WTC11 (cell line): ENCODE data around the gene LAMTOR4. TPM values are rescaled to one million over a fixed set of nuclear protein-coding genes. Genes with fewer than 3 reads are reported as not detected.

Experiments used
- ATAC-seq: fragments of 200-7000 bp; cut with Tn5 transposase; 2 replicates; pipeline ENCODE4 v1.10.0; 2021; ENCODE audit warnings: mild to moderate bottlenecking, moderate library complexity
- CTCF ChIA-PET: fragments of 300-600 bp; sonication (Branson Sonifier 250); formaldehyde crosslinking; loops from one replicate; lab custom pipeline; 2021; ENCODE audit warnings: antibody characterized with exemption; lab: Charles Lee
- POLR2A ChIA-PET: fragments of 350-600 bp; sonication (Branson Sonifier 250); formaldehyde crosslinking; loops from one replicate; lab custom pipeline; 2021; ENCODE audit warnings: antibody characterized with exemption; lab: Charles Lee
- DNase-seq: peaks from one replicate; pipeline ENCODE4 v3.0.0; 2021; ENCODE audit warnings: low spot score
- H3K27ac Mint-ChIP-seq: 2 replicates; pipeline ENCODE4 v1.8.0; 2021; ENCODE audit warnings: mixed read lengths
- H3K27me3 Mint-ChIP-seq: 2 replicates; pipeline ENCODE4 v1.8.0; 2021; ENCODE audit warnings: low read depth, mild to moderate bottlenecking, moderate library complexity, mixed read lengths
- H3K36me3 Mint-ChIP-seq: 2 replicates; pipeline ENCODE4 v1.8.0; 2021; ENCODE audit warnings: mixed read lengths
- H3K4me1 Mint-ChIP-seq: 2 replicates; pipeline ENCODE4 v1.8.0; 2022; ENCODE audit warnings: mixed read lengths
- H3K4me3 Mint-ChIP-seq: 2 replicates; pipeline ENCODE4 v1.8.0; 2021; ENCODE audit warnings: mild to moderate bottlenecking, moderate library complexity, mixed read lengths
- H3K9me3 Mint-ChIP-seq: 2 replicates; pipeline ENCODE4 v1.8.0; 2021; ENCODE audit warnings: mixed read lengths
- CTCF ChIP-seq: fragments of 200-600 bp; IDR thresholded peaks from 2 replicates; pipeline ENCODE4 v1.8.0; 2022; ENCODE audit warnings: antibody characterized with exemption
- ERG ChIP-seq: fragments of 250-450 bp; sonication (Bioruptor Pico); IDR thresholded peaks from 2 replicates; pipeline ENCODE4 v1.8.0; 2021; ENCODE audit warnings: mild to moderate bottlenecking
- ESRRA ChIP-seq: sonication (generic); formaldehyde crosslinking; IDR thresholded peaks from 2 replicates; pipeline ENCODE4 v1.8.1; 2022; ENCODE audit warnings: mild to moderate bottlenecking, missing genetic modification reagents, borderline replicate concordance
- GABPB1 ChIP-seq: sonication (generic); formaldehyde crosslinking; IDR thresholded peaks from 2 replicates; pipeline ENCODE4 v1.8.1; 2023; ENCODE audit warnings: mild to moderate bottlenecking, missing genetic modification reagents
- GTF2I ChIP-seq: fragments of 250-450 bp; sonication (Bioruptor Pico); conservative IDR thresholded peaks from 2 replicates; pipeline ENCODE4 v1.4.0; 2021; ENCODE audit warnings: mild to moderate bottlenecking
- HMGXB4 ChIP-seq: sonication (generic); formaldehyde crosslinking; IDR thresholded peaks from 2 replicates; pipeline ENCODE4 v1.8.1; 2023; ENCODE audit warnings: mild to moderate bottlenecking, moderate library complexity, missing genetic modification reagents
- JUN ChIP-seq: sonication (generic); formaldehyde crosslinking; IDR thresholded peaks from 2 replicates; pipeline ENCODE4 v1.8.0; 2023; ENCODE audit warnings: mild to moderate bottlenecking, missing genetic modification reagents
- MYBL2 ChIP-seq: sonication (generic); formaldehyde crosslinking; IDR thresholded peaks from 2 replicates; pipeline ENCODE4 v1.8.1; 2023; ENCODE audit warnings: mild to moderate bottlenecking, moderate library complexity, missing genetic modification reagents
- NFE2L1 ChIP-seq: sonication (generic); formaldehyde crosslinking; IDR thresholded peaks from 2 replicates; pipeline ENCODE4 v1.8.1; 2023; ENCODE audit warnings: missing genetic modification reagents
- NFYB ChIP-seq: sonication (generic); formaldehyde crosslinking; conservative IDR thresholded peaks from 2 replicates; pipeline ENCODE4 v1.8.0; 2022; ENCODE audit warnings: low read depth, missing genetic modification reagents
- NR3C1 ChIP-seq: sonication (generic); formaldehyde crosslinking; conservative IDR thresholded peaks from 2 replicates; pipeline ENCODE4 v1.8.1; 2023; ENCODE audit warnings: low read depth, mild to moderate bottlenecking, missing genetic modification reagents
- PREB ChIP-seq: sonication (generic); formaldehyde crosslinking; IDR thresholded peaks from 2 replicates; pipeline ENCODE4 v1.8.1; 2022; ENCODE audit warnings: mild to moderate bottlenecking, missing genetic modification reagents, moderate library complexity, borderline replicate concordance
- SOX15 ChIP-seq: fragments of 250-450 bp; sonication (Bioruptor Pico); IDR thresholded peaks from 2 replicates; pipeline ENCODE4 v1.9.0; 2021; ENCODE audit warnings: mild to moderate bottlenecking
- TCF7 ChIP-seq: sonication (generic); formaldehyde crosslinking; IDR thresholded peaks from 2 replicates; pipeline ENCODE4 v1.8.0; 2022; ENCODE audit warnings: mild to moderate bottlenecking, low read depth, missing genetic modification reagents, moderate library complexity
- USF1 ChIP-seq: sonication (generic); formaldehyde crosslinking; IDR thresholded peaks from 2 replicates; pipeline ENCODE4 v1.8.0; 2022; ENCODE audit warnings: mild to moderate bottlenecking, missing genetic modification reagents
- ZBTB21 ChIP-seq: sonication (generic); formaldehyde crosslinking; IDR thresholded peaks from 2 replicates; pipeline ENCODE4 v1.8.1; 2023; ENCODE audit warnings: mild to moderate bottlenecking, missing genetic modification reagents, borderline replicate concordance
- ZMAT4 ChIP-seq: fragments of 250-450 bp; sonication (Bioruptor Pico); IDR thresholded peaks from 2 replicates; pipeline ENCODE4 v1.9.0; 2021; ENCODE audit warnings: mild to moderate bottlenecking
- ZNF121 ChIP-seq: sonication (generic); formaldehyde crosslinking; IDR thresholded peaks from 2 replicates; pipeline ENCODE4 v1.8.0; 2023; ENCODE audit warnings: missing genetic modification reagents
- ZNF219 ChIP-seq: sonication (generic); formaldehyde crosslinking; IDR thresholded peaks from 2 replicates; pipeline ENCODE4 v1.8.0; 2023; ENCODE audit warnings: missing genetic modification reagents, mild to moderate bottlenecking, borderline replicate concordance
- ZNF281 ChIP-seq: sonication (generic); formaldehyde crosslinking; IDR thresholded peaks from 2 replicates; pipeline ENCODE4 v1.8.0; 2023; ENCODE audit warnings: mild to moderate bottlenecking, missing genetic modification reagents
- ZNF317 ChIP-seq: sonication (generic); formaldehyde crosslinking; IDR thresholded peaks from 2 replicates; pipeline ENCODE4 v1.8.1; 2023; ENCODE audit warnings: low read depth, mild to moderate bottlenecking, moderate library complexity, missing genetic modification reagents, borderline replicate concordance
- ZNF423 ChIP-seq: fragments of 250-450 bp; sonication (Bioruptor Pico); IDR thresholded peaks from 2 replicates; pipeline ENCODE4 v2.1.2; 2022; ENCODE audit warnings: mild to moderate bottlenecking, moderate library complexity
- ZSCAN18 ChIP-seq: fragments of 250-450 bp; sonication (Bioruptor Pico); IDR thresholded peaks from 2 replicates; pipeline ENCODE4 v2.1.2; 2022; ENCODE audit warnings: mild to moderate bottlenecking, moderate library complexity
- total RNA-seq: library from RNA; stranded (reverse); gene quantifications from 3 replicates; pipeline ENCODE4 v1.2.3, GENCODE V29; 2021

Gene LAMTOR4
- total RNA-seq, 1 experiment from 2014 or later, result 199 TPM

GRCh38 chr7:100130608-100131453, 17.9 kb upstream of the LAMTOR4 start:
- Mint-ChIP-seq H3K4me1 (peaks cover 7% of the 10 kb centered on the region), H3K27ac (no peak overlapping the region), H3K4me3 (peak overlapping the region; percentile 35; the same call in 1 of the 2 replicates), H3K27me3 (peaks cover 15% of the 10 kb centered on the region), H3K9me3 (no peaks in the 10 kb centered on the region), H3K36me3 (no peaks in the 10 kb centered on the region)
- peak; percentile 96 for DNase-seq
- ChIA-PET POLR2A (interaction anchor here (0.7 to 1.7 kb wide), 5 partner anchors 18 to 49 kb away, joined by 3 to 11 read pairs (median 4); partner anchors contain the start of genes AP4M1, GAL3ST4, GPC2 and LAMTOR4), CTCF (interaction anchor here (0.6 to 4.9 kb wide), 39 partner anchors 8 to 1605 kb away, joined by 3 to 54 read pairs (median 4); partner anchors contain the start of genes AP4M1, GAL3ST4, GJC3 and GPC2)
- peak; percentile 56 for ATAC-seq
- TF ChIP-seq NR3C1 (CRISPR knock-in tag) (no peak), MYBL2 (CRISPR knock-in tag) (no peak), ZMAT4 (CRISPR knock-in tag) (no peak), ZNF281 (CRISPR knock-in tag) (no peak), ZNF423 (CRISPR knock-in tag) (no peak), ERG (no peak), CTCF (peak; percentile 96), TCF7 (CRISPR knock-in tag) (no peak), SOX15 (CRISPR knock-in tag) (no peak), PREB (CRISPR knock-in tag) (no peak), ZSCAN18 (CRISPR knock-in tag) (no peak), ESRRA (CRISPR knock-in tag) (no peak), JUN (CRISPR knock-in tag) (no peak), NFYB (CRISPR knock-in tag) (no peak), GABPB1 (CRISPR knock-in tag) (peak; percentile 73), HMGXB4 (CRISPR knock-in tag) (0 out of 2 replicates have a peak, but pooled peaks have one; percentile 52), NFE2L1 (CRISPR knock-in tag) (no peak), ZNF219 (CRISPR knock-in tag) (no peak), ZBTB21 (CRISPR knock-in tag) (no peak), GTF2I (CRISPR knock-in tag) (no peak), ZNF317 (CRISPR knock-in tag) (no peak), USF1 (0 out of 2 replicates have a peak, but pooled peaks have one; percentile 18), ZNF121 (CRISPR knock-in tag) (peak; percentile 95)
